Tibial artery (tissue), 4 donors: ENCODE measurements around the gene IKZF3.

Source experiments
- DNase-seq, 2 donors: peaks; one replicate each; pipeline ENCODE4 v3.0.0-alpha.2; 2019
- H3K27ac ChIP-seq, 2 donors: fragments of 200-600 bp; sonication (generic) in 1 of 2; 1 replicate in 1 of 2; 2 replicates in 1 of 2; pipeline ENCODE4 v1.5.1; 2018 to 2019; ENCODE audit warnings: mild to moderate bottlenecking in 1 of 2
- H3K27me3 ChIP-seq, 2 donors: fragments of 200-600 bp; sonication (generic) in 1 of 2; one replicate each; pipeline versions ENCODE4 v1.5.1 to v1.6.0; 2016 to 2019
- H3K36me3 ChIP-seq, 3 donors: fragments of 200-600 bp; sonication (generic) in 2 of 3; one replicate each; pipeline ENCODE4 v1.5.1; 2016 to 2019; ENCODE audit warnings: mild to moderate bottlenecking in 2 of 3
- H3K4me1 ChIP-seq, 4 donors: fragments of 200-600 bp; sonication (generic) in 2 of 4; 1 replicate in 3 of 4; 2 replicates in 1 of 4; pipeline ENCODE4 v1.5.1; 2016 to 2019
- H3K4me3 ChIP-seq, 2 donors: fragments of 200-600 bp; sonication (generic) in 1 of 2; 1 replicate in 1 of 2; 2 replicates in 1 of 2; pipeline ENCODE4 v1.5.1; 2018 to 2019; ENCODE audit warnings: mild to moderate bottlenecking in 2 of 2
- H3K9me3 ChIP-seq, 3 donors: fragments of 200-600 bp; sonication (generic) in 1 of 3; one replicate each; pipeline ENCODE4 v1.5.1; 2016 to 2019
- intact Hi-C: fragments of 100-400 bp; cut with DNase I; formaldehyde crosslinking; loops from one replicate; pipeline ENCODE4 v1.15.0; 2023; ENCODE audit warnings: low total_unique reads
- TF ChIP-seq, protein P1 (sequence below), 2 experiments: fragments of 200-600 bp in 1 of 2; fragments of 450-650 bp in 1 of 2; IDR thresholded peaks; one replicate each; pipeline ENCODE4 v1.5.1; 2017 to 2019; ENCODE audit warnings: antibody characterized with exemption in 2 of 2, mild to moderate bottlenecking in 1 of 2, moderate library complexity in 1 of 2

IKZF3 gene

DNA sequence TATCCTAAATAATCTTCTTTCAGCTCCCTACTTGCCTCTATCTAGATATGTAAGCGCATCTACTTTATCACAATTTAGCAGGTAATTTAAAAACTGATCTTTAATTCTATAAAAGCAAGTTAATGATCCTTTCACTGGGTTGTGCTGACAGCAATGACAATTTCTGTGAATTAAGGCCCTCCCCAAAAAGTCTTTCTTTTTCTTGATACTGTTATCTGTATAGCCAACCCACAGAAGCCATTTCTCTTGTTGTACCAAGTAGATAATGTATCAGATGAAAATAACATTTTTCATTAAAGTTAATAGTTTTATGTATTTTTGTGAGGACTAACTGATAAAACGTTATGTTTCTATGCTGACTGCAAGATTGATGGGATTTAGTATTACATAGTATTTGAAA lies 7.7 kb upstream of the IKZF3 start:
- Histone ChIP-seq H3K36me3 (no peaks in the 10 kb centered on the region), H3K27me3 (peaks cover 0 to 49% of the 10 kb centered on the region in 2 donors), H3K4me1 (no peaks in the 10 kb centered on the region), H3K9me3 (peaks cover 0 to 10% (median 7%) of the 10 kb centered on the region in 3 donors), H3K4me3 (no peak overlapping the region), H3K27ac (no peak overlapping the region)
- DNase-seq: no peak
- TF ChIP-seq, protein P1, sequence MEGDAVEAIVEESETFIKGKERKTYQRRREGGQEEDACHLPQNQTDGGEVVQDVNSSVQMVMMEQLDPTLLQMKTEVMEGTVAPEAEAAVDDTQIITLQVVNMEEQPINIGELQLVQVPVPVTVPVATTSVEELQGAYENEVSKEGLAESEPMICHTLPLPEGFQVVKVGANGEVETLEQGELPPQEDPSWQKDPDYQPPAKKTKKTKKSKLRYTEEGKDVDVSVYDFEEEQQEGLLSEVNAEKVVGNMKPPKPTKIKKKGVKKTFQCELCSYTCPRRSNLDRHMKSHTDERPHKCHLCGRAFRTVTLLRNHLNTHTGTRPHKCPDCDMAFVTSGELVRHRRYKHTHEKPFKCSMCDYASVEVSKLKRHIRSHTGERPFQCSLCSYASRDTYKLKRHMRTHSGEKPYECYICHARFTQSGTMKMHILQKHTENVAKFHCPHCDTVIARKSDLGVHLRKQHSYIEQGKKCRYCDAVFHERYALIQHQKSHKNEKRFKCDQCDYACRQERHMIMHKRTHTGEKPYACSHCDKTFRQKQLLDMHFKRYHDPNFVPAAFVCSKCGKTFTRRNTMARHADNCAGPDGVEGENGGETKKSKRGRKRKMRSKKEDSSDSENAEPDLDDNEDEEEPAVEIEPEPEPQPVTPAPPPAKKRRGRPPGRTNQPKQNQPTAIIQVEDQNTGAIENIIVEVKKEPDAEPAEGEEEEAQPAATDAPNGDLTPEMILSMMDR (IDR thresholded peaks at IDR 0.05): no peak
- intact Hi-C loops: no loop called here

- no peak for DNase-seq
- no peaks in the 10 kb centered on the region for H3K4me1 ChIP-seq
- H3K27me3 ChIP-seq: peaks cover 0 to 49% of the 10 kb centered on the region in 2 donors
- TF ChIP-seq, protein P1 (IDR thresholded peaks at IDR 0.05): no peak
- intact Hi-C loops: no loop called here
- no peak overlapping the region for H3K4me3 ChIP-seq
- peaks cover 0 to 10% (median 7%) of the 10 kb centered on the region in 3 donors for H3K9me3 ChIP-seq
- no peak overlapping the region for H3K27ac ChIP-seq
- no peaks in the 10 kb centered on the region for H3K36me3 ChIP-seq
These were observed 6.7 kb upstream of the IKZF3 start for GRCh38 chr17:39870776-39871175.

DNA sequence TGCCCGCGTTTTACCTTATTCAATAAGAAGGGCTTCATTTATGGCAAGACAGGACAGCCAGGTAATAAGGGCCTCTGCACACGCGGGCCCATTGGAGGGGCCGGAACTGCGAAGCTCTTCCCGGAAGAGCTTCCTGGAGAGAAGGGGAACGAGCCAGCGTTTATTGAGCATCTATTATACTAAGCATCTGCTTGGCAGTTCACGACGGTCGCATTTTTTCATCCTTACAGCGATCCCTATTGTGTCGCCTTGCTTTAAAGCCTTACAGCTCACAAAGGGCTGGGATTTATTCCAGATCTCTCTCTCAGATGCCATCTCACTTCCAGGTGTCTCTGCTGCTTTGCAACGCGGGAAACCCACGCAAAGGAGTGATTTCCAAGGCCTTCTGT lies 4.4 kb upstream of the IKZF3 start:
- intact Hi-C loops: no loop called here
- H3K4me1 ChIP-seq: peaks cover 0 to 6% (median 3%) of the 10 kb centered on the region in 4 donors
- TF ChIP-seq, protein P1 (IDR thresholded peaks at IDR 0.05): no peak

DNA sequence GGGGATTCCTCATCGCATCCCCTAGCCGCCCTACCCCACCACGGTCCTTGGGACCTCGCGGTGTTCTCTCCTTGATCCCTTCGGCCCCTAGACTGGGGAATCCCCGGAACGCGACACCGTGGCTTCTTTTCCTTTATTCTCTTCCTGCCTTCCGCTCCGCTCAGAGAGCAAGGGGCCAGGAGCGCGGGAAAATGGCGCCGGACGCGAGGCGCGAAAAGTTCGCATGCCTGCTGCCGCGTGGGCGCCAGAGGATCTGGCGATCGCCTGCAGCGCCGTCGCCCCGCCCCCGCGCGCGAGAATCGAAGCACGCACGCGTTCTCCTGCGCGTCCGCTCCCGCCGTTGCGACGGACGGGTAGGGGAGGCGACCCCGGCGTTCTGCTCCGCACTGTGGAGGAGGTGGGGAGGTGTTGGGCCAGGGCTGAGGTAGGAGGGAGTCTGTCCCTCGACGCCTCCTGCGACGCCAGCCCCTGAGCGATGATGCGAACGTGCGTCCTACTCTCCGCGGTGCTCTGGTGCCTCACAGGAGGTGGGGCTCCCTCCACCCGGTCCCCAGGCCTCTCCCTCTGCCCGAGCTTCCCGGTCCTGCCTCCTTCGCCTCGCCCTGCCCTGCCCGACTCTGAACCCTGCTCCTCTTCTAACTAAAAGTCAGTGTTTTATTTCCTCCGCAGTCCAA lies 3.9 kb upstream of the IKZF3 start, which contains the start of gene ZPBP2:
Gene ZPBP2, plus strand, starts transcription at position 323 of the 674 bp plus-strand sequence. Its CDS starts 153 bp downstream, at position 476.
- Histone ChIP-seq H3K4me3 (no peak within 1 kb of the TSS), H3K36me3 (no peaks in the 10 kb centered on the region), H3K4me1 (peaks cover 0 to 6% (median 3%) of the 10 kb centered on the region in 4 donors), H3K27me3 (peaks cover 1 to 58% of the 10 kb centered on the region in 2 donors), H3K9me3 (peaks cover 0 to 10% (median 7%) of the 10 kb centered on the region in 3 donors), H3K27ac (no peak within 1 kb of the TSS)
- no peak for DNase-seq
- intact Hi-C loops: no loop called here
- TF ChIP-seq, protein P1 (IDR thresholded peaks at IDR 0.05): no peak

More for the DNA sequence above, 4.4 kb upstream of the IKZF3 start:
- no peaks in the 10 kb centered on the region for H3K36me3 ChIP-seq
- H3K9me3 ChIP-seq: peaks cover 0 to 10% (median 7%) of the 10 kb centered on the region in 3 donors
- no peak for DNase-seq
- H3K27ac ChIP-seq: no peak overlapping the region
- peaks cover 0 to 55% of the 10 kb centered on the region in 2 donors for H3K27me3 ChIP-seq
- H3K4me3 ChIP-seq: no peak overlapping the region

DNA sequence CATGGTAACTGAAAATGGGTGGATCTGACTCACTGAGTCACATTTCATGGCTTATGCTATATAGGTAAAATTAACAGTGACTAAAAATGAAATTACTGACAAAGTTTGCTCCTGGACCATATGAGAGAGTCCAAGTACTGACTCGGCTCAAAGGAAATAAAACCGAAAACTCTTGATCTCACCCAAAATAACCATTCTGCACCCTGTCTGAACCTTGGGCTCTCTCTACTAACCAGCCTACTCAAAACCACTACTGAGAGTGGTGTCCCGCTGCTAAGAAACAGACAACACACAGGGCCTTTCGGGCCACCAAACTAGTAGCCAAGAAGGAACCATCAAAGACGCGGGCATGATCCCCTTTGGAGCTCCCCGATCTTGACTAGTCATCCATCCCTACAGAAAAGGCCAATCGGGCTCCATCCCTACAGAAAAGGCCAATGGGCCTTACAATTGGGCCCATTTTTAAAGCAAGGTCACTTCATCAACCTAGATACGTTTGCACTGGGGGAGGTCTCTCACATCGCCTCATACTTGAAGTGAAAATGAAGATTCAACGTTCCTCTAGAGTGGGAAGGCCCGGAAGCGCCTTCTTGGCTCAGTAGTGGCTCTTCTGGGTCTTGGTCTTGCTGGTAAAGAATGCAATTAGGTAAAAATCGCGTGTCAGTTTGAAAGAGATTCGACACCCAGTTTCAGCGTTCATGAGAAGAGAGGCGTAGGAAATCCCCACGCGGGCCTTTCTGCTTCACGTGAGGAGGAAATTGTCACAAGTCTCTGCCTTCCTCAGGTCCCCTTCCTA lies 3.2 kb upstream of the IKZF3 start:
- H3K4me1 ChIP-seq: peaks cover 0 to 6% (median 3%) of the 10 kb centered on the region in 4 donors
- intact Hi-C loops: no loop called here
- peaks cover 6 to 62% of the 10 kb centered on the region in 2 donors for H3K27me3 ChIP-seq
- DNase-seq: no peak
- peaks cover 0 to 10% (median 7%) of the 10 kb centered on the region in 3 donors for H3K9me3 ChIP-seq
- no peak overlapping the region for H3K27ac ChIP-seq
- H3K4me3 ChIP-seq: no peak overlapping the region
- TF ChIP-seq, protein P1 (IDR thresholded peaks at IDR 0.05): no peak
- H3K36me3 ChIP-seq: no peaks in the 10 kb centered on the region
